NCI-H774 (cell line): ENCODE measurements around the gene LRRC23.
"Not testable (repeated sequence)": the region's sequence is repeated elsewhere in the genome, so short reads cannot be mapped to it uniquely, and the experiment has no call there.

Experiments used
- DNase-seq: peaks from one replicate; lab custom pipeline; 2025; lab: John Stamatoyannopoulos, UW

The LRRC23 gene

GRCh38 chr12:6904280-6905276, at the start of gene LRRC23:
TSS of gene LRRC23 (plus strand) at chr12:6904822. CDS start at chr12:6905634, 812 bp downstream.
- DNase-seq = peak; percentile 98

GRCh38 chr12:6855322-6855721, 49.3 kb upstream of the LRRC23 start:
- no peak for DNase-seq

GRCh38 chr12:6858799-6859198, 45.8 kb upstream of the LRRC23 start:
- no peak for DNase-seq

- DNase-seq = no peak
Measured at GRCh38 chr12:6860116-6860515, 44.5 kb upstream of the LRRC23 start.

- DNase-seq = no peak
Measured at GRCh38 chr12:6860942-6861341, 43.7 kb upstream of the LRRC23 start.

GRCh38 chr12:6861391-6861790, 43.2 kb upstream of the LRRC23 start:
- no peak for DNase-seq

- DNase-seq = no peak
Measured at GRCh38 chr12:6863033-6863432, 41.6 kb upstream of the LRRC23 start.

GRCh38 chr12:6863586-6864321, 40.9 kb upstream of the LRRC23 start:
- no peak for DNase-seq

- DNase-seq = not testable (repeated sequence)
Measured at GRCh38 chr12:6865307-6865706, 39.3 kb upstream of the LRRC23 start.

GRCh38 chr12:6866163-6866919, 38.3 kb upstream of the LRRC23 start:
- DNase-seq = no peak

GRCh38 chr12:6866920-6867412, 37.7 kb upstream of the LRRC23 start:
- peak; percentile 48 for DNase-seq

- DNase-seq = peak; percentile 77
Measured at GRCh38 chr12:6867413-6868210, 37.0 kb upstream of the LRRC23 start, which contains the start of gene TPI1. TSS of gene TPI1 (plus strand) at chr12:6867531. CDS start at chr12:6867567, 36 bp downstream.

GRCh38 chr12:6868211-6869048, 36.2 kb upstream of the LRRC23 start:
- no peak for DNase-seq

GRCh38 chr12:6869049-6870021, 35.3 kb upstream of the LRRC23 start:
- DNase-seq = peak; percentile 77

GRCh38 chr12:6870304-6870703, 34.3 kb upstream of the LRRC23 start:
- DNase-seq = not testable (repeated sequence)

- DNase-seq = no peak
Measured at GRCh38 chr12:6871052-6871957, 33.3 kb upstream of the LRRC23 start.
